Retinal pigment epithelial cell (primary cell): Measurements from ENCODE around the gene VPS72.

Experiments used
- DNase-seq: peaks from one replicate; pipeline ENCODE4 v3.0.0-alpha.2; 2010; ENCODE audit warnings: low read depth
- H3K4me3 ChIP-seq: 2 replicates; pipeline ENCODE4 v1.5.1; 2011; ENCODE audit warnings: mild to moderate bottlenecking, low read length, control low read depth, moderate library complexity
- TF ChIP-seq, protein P1 (sequence below): conservative IDR thresholded peaks from 2 replicates; pipeline ENCODE4 v1.5.1; 2011; ENCODE audit warnings: low read depth, low read length, control low read depth, inconsistent platforms

VPS72 gene

DNA sequence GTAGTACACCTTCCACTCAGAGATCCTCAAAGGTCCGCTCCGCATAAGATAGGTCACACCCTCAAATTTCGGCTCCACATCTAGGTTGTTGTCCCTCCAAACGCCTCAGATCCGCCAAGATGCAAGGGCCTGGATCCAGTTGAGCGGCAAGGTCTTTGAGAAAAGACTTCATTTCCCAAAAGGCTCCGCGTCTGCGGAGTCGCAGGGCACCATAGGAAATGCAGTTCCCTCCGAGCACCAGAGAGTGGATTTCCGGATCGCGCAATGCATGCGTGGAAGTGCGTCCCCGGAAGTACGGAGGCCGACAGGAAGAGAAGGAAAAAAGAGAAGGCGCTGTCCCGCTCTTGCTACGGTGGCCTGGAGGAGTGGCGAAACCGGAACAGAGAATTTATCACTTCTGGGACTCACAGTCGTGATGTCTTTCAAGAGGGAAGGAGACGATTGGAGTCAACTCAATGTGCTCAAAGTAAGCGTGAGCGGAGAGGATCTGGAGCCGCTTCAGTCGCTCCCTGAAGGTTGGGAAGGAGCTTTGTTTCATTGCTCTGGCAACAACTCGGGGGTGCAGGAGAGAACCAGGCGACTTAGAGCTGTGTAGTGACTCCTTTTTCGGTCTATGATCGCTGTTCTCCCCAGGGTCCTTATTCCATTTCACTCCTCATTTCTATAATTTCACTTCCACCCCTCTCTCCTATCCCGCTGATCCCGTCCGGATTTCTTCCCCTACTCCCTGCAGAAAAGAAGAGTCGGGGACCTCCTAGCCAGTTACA, 24.1 kb downstream of the VPS72 start, which contains the start of the genes LYSMD1 and SCNM1:
Gene LYSMD1, minus strand, starts transcription at position 165 of the 767 bp plus-strand sequence. CDS start 644 bp downstream, outside the sequence.
Gene SCNM1, plus strand, starts transcription at position 407 of the 767 bp plus-strand sequence. Its CDS starts 9 bp downstream, at position 416.
- peak; percentile 97 for DNase-seq
- H3K4me3 ChIP-seq: peak within 1 kb of the TSS; percentile 99
- TF ChIP-seq, protein P1, sequence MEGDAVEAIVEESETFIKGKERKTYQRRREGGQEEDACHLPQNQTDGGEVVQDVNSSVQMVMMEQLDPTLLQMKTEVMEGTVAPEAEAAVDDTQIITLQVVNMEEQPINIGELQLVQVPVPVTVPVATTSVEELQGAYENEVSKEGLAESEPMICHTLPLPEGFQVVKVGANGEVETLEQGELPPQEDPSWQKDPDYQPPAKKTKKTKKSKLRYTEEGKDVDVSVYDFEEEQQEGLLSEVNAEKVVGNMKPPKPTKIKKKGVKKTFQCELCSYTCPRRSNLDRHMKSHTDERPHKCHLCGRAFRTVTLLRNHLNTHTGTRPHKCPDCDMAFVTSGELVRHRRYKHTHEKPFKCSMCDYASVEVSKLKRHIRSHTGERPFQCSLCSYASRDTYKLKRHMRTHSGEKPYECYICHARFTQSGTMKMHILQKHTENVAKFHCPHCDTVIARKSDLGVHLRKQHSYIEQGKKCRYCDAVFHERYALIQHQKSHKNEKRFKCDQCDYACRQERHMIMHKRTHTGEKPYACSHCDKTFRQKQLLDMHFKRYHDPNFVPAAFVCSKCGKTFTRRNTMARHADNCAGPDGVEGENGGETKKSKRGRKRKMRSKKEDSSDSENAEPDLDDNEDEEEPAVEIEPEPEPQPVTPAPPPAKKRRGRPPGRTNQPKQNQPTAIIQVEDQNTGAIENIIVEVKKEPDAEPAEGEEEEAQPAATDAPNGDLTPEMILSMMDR: no peak

DNA sequence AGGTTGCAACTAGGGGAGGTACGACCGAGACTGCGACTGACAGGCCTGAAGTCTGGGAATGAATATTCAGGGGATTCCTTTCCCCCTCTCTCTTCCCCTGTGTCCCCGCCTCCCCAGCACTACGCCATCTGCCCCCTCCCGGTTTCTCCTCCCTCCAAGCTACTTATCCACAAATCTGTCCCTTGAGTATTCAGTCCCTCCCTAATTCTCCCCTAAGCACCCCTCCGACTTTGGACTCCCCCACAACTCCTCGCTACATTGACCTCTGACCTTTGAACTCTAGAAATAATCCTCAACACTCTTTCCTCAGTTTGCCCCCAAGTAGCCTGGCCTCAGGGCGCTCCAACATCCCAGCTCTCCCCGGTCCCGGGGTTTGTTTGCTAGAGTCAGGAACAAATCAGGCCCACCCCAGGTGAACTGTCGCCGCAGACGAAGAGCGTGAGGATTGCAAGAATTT, 24.7 kb downstream of the VPS72 start:
- H3K4me3 ChIP-seq: peak overlapping the region; percentile 99
- TF ChIP-seq, protein P1: no peak
- DNase-seq: no peak

DNA sequence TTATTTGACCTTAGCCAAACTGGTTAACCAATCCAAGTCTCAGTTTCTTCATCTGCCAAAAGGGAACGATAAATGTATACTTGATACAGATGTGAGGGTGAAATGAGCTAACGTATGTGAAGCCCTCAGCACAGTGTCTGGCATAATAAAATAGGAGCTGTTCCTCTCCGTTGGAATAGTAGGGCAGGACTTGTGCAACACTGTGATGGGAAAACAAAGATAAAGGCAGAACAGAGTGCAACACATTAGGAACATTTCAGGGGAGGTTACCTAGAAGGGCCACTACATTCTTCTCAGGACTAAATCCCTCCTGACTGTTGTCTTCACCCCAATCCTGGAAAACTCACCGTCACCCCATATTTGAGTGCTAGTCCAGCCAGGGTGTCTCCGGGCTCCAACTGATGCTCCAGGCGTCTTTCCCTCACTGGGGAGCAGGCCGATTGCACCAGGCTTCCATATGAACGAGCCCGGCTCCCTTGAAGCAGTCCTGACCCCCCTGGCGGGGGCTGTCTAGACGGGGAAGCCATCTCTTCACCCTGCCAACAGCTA, 25.2 kb downstream of the VPS72 start:
- no peak for DNase-seq
- H3K4me3 ChIP-seq: peak overlapping the region; percentile 99
- TF ChIP-seq, protein P1: no peak

DNA sequence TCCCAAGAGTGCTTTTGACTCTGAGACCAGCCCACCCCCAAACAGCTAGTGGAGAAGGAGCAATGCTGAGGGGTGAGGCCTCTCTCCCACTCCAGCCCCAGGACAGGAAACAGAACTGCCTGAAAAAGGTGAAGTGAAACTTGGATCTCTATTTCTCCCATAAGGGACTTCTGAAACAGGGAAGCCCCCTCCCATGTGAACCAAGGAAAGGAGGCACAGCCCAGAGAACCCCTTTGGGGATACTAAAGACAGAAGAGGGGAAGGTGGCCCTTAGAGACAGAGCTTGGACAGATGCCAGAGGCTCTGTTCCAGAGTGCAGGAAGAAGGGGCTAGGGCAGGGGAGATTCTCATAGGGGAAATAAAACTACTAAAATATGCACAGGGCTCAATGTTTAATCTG, 30.6 kb downstream of the VPS72 start:
- TF ChIP-seq, protein P1: no peak
- no peak for DNase-seq
- H3K4me3 ChIP-seq: no peak overlapping the region

DNA sequence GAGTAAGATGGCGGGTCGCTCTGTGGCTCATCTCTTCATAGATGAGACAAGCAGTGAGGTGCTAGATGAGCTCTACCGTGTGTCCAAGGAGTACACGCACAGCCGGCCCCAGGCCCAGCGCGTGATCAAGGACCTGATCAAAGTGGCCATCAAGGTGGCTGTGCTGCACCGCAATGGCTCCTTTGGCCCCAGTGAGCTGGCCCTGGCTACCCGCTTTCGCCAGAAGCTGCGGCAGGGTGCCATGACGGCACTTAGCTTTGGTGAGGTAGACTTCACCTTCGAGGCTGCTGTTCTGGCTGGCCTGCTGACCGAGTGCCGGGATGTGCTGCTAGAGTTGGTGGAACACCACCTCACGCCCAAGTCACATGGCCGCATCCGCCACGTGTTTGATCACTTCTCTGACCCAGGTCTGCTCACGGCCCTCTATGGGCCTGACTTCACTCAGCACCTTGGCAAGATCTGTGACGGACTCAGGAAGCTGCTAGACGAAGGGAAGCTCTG, 31.2 kb downstream of the VPS72 start:
- DNase-seq: no peak
- no peak overlapping the region for H3K4me3 ChIP-seq
- TF ChIP-seq, protein P1: no peak

DNA sequence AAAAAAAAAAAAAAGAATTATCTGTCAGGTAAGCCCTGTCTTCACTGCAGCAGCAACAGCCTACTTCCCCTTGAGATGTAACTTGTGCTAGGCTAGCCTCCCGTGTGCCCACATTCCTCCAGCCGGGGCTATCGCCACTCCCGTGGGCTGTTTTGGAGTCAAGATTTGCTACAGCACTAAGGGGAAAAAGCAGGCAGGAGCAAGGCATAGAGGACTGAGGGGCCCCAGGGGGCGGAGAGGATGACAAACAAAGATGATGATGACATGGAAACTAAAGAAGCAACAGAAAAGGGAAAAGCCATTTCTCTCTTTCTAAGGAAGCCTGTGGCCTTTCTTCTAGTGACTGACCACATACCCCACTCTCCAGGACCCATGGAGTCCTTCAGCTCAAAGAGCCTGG, 31.7 kb downstream of the VPS72 start:
- TF ChIP-seq, protein P1: no peak
- no peak for DNase-seq
- H3K4me3 ChIP-seq: no peak overlapping the region
